ENCODE measurements around the gene DBET. TPM values are rescaled to one million over a fixed set of nuclear protein-coding genes. Genes with fewer than 3 reads are reported as not detected.
"Not testable (repeated sequence)": the region's sequence is repeated elsewhere in the genome, so short reads cannot be mapped to it uniquely, and the experiment has no call there.

Gene DBET
- total RNA-seq, 1 experiment from 2014 or later = not detected

- H3K4me3 ChIP-seq (ENCODE audit: low read depth, low read length); CTCF ChIA-PET; POLR2A ChIA-PET; H3K27me3 ChIP-seq (replicated peaks; ENCODE audit: control insufficient read depth, insufficient read depth, low read length); H3K27ac Mint-ChIP-seq (ENCODE audit: unreplicated experiment); BruUV-seq (replicated peaks); H3K36me3 Mint-ChIP-seq (ENCODE audit: insufficient read depth, unreplicated experiment); H3K4me3 Mint-ChIP-seq (ENCODE audit: unreplicated experiment); H3K27me3 Mint-ChIP-seq (ENCODE audit: insufficient read depth, unreplicated experiment); H3K36me3 ChIP-seq (ENCODE audit: control insufficient read depth, insufficient read depth, low read length); DNase-seq; intact Hi-C loops (cut with micrococcal nuclease; ENCODE audit: unreplicated experiment); H3K4me1 ChIP-seq; H3K9me3 ChIP-seq; H3K4me1 Mint-ChIP-seq (ENCODE audit: low read depth, unreplicated experiment); H3K9me3 Mint-ChIP-seq (ENCODE audit: unreplicated experiment): not testable (repeated sequence)
These were observed 37.2 kb downstream of the DBET start for GRCh38 chr4:190101525-190101924.

GRCh38 chr4:190106191-190106590, 41.9 kb downstream of the DBET start:
- H3K9me3 Mint-ChIP-seq (ENCODE audit: unreplicated experiment); H3K27me3 Mint-ChIP-seq (ENCODE audit: insufficient read depth, unreplicated experiment); H3K27ac Mint-ChIP-seq (ENCODE audit: unreplicated experiment); H3K36me3 Mint-ChIP-seq (ENCODE audit: insufficient read depth, unreplicated experiment); H3K36me3 ChIP-seq (ENCODE audit: control insufficient read depth, insufficient read depth, low read length); BruUV-seq (replicated peaks); intact Hi-C loops (cut with micrococcal nuclease; ENCODE audit: unreplicated experiment); H3K9me3 ChIP-seq; H3K4me1 ChIP-seq; H3K27me3 ChIP-seq (replicated peaks; ENCODE audit: control insufficient read depth, insufficient read depth, low read length); H3K4me3 ChIP-seq (ENCODE audit: low read depth, low read length); DNase-seq; CTCF ChIA-PET; POLR2A ChIA-PET; H3K4me1 Mint-ChIP-seq (ENCODE audit: low read depth, unreplicated experiment); H3K4me3 Mint-ChIP-seq (ENCODE audit: unreplicated experiment): not testable (repeated sequence)

- H3K36me3 Mint-ChIP-seq (ENCODE audit: insufficient read depth, unreplicated experiment); H3K4me3 ChIP-seq (ENCODE audit: low read depth, low read length); BruUV-seq (replicated peaks); H3K27me3 Mint-ChIP-seq (ENCODE audit: insufficient read depth, unreplicated experiment); H3K4me3 Mint-ChIP-seq (ENCODE audit: unreplicated experiment); POLR2A ChIA-PET; intact Hi-C loops (cut with micrococcal nuclease; ENCODE audit: unreplicated experiment); H3K36me3 ChIP-seq (ENCODE audit: control insufficient read depth, insufficient read depth, low read length); H3K9me3 Mint-ChIP-seq (ENCODE audit: unreplicated experiment); H3K27ac Mint-ChIP-seq (ENCODE audit: unreplicated experiment); H3K4me1 Mint-ChIP-seq (ENCODE audit: low read depth, unreplicated experiment); CTCF ChIA-PET; H3K9me3 ChIP-seq; H3K27me3 ChIP-seq (replicated peaks; ENCODE audit: control insufficient read depth, insufficient read depth, low read length); H3K4me1 ChIP-seq: not testable (repeated sequence)
- peak; percentile 1 to 27 for DNase-seq
These were observed 42.5 kb downstream of the DBET start for GRCh38 chr4:190106611-190107480.

DNA sequence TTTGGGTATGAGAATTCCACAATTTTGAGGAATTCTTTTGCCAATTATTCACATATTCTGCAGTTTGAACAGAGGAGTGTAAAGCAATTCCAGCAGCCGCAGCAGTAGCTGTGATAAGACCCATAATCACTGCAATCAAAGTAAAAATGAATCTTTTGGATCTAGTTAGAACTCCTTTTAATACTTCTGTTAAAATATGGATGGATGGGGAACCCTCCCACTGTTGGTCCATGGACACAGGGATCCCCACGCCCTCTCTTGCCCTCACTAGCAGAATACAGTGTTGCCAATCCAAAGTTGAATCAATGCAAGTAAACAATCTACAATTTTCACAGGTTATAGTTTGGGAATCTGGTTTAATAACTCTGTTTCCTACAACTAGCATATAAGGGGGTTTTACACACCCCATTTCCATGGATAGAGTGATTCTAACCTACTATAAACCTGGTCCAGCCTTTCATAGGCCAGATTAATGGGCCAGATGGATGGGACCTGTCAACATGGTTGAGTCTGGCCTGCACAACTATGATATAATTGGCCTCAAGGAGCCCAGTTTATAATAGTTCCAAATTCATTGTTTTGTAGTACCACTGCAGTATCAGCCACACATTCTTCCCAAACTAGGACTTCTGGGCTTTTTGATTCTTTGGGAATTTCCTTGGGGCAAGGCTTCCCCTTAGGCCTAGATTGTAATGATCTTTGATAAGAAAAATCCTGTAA, 43.6 kb downstream of the DBET start:
- CTCF ChIA-PET; H3K4me1 ChIP-seq; H3K27me3 ChIP-seq (replicated peaks; ENCODE audit: control insufficient read depth, insufficient read depth, low read length); H3K27ac Mint-ChIP-seq (ENCODE audit: unreplicated experiment); H3K4me3 Mint-ChIP-seq (ENCODE audit: unreplicated experiment); POLR2A ChIA-PET; H3K9me3 ChIP-seq; H3K36me3 ChIP-seq (ENCODE audit: control insufficient read depth, insufficient read depth, low read length); intact Hi-C loops (cut with micrococcal nuclease; ENCODE audit: unreplicated experiment); H3K27me3 Mint-ChIP-seq (ENCODE audit: insufficient read depth, unreplicated experiment); H3K4me3 ChIP-seq (ENCODE audit: low read depth, low read length); H3K9me3 Mint-ChIP-seq (ENCODE audit: unreplicated experiment); H3K4me1 Mint-ChIP-seq (ENCODE audit: low read depth, unreplicated experiment); BruUV-seq (replicated peaks); H3K36me3 Mint-ChIP-seq (ENCODE audit: insufficient read depth, unreplicated experiment): not testable (repeated sequence)
- DNase-seq = peak in 1 of 2 experiments; percentile 1

DNA sequence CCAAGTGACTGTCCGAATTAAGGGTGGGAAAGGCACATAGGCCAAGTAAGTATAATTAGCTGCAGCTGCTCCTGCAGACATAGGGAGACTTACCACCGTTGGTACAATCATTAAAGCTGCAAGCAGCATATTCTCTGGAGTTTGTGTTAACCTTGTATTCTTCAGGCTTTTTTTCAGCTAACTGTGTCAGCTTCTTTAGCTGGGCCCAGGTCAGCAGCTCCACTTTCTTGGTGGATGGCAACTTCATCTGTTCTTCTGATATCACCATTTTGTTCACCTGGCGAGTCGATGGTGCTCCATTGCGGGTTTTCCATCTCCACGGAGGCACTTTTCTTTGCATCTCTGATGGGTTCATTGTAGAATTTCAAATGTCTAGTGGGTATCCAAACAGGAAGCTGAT, 44.5 kb downstream of the DBET start:
- POLR2A ChIA-PET; BruUV-seq (replicated peaks); H3K9me3 ChIP-seq; H3K9me3 Mint-ChIP-seq (ENCODE audit: unreplicated experiment); H3K36me3 ChIP-seq (ENCODE audit: control insufficient read depth, insufficient read depth, low read length); H3K27me3 ChIP-seq (replicated peaks; ENCODE audit: control insufficient read depth, insufficient read depth, low read length); H3K4me3 ChIP-seq (ENCODE audit: low read depth, low read length); H3K4me3 Mint-ChIP-seq (ENCODE audit: unreplicated experiment); H3K27me3 Mint-ChIP-seq (ENCODE audit: insufficient read depth, unreplicated experiment); H3K27ac Mint-ChIP-seq (ENCODE audit: unreplicated experiment); H3K4me1 Mint-ChIP-seq (ENCODE audit: low read depth, unreplicated experiment); intact Hi-C loops (cut with micrococcal nuclease; ENCODE audit: unreplicated experiment); CTCF ChIA-PET; H3K36me3 Mint-ChIP-seq (ENCODE audit: insufficient read depth, unreplicated experiment); H3K4me1 ChIP-seq: not testable (repeated sequence)
- DNase-seq = peak; percentile 1 to 20

- H3K4me3 ChIP-seq (ENCODE audit: low read depth, low read length); BruUV-seq (replicated peaks); H3K27ac Mint-ChIP-seq (ENCODE audit: unreplicated experiment); POLR2A ChIA-PET; H3K4me1 ChIP-seq; DNase-seq; H3K36me3 Mint-ChIP-seq (ENCODE audit: insufficient read depth, unreplicated experiment); H3K4me3 Mint-ChIP-seq (ENCODE audit: unreplicated experiment); intact Hi-C loops (cut with micrococcal nuclease; ENCODE audit: unreplicated experiment); H3K27me3 Mint-ChIP-seq (ENCODE audit: insufficient read depth, unreplicated experiment); CTCF ChIA-PET; H3K9me3 Mint-ChIP-seq (ENCODE audit: unreplicated experiment); H3K27me3 ChIP-seq (replicated peaks; ENCODE audit: control insufficient read depth, insufficient read depth, low read length); H3K36me3 ChIP-seq (ENCODE audit: control insufficient read depth, insufficient read depth, low read length); H3K9me3 ChIP-seq; H3K4me1 Mint-ChIP-seq (ENCODE audit: low read depth, unreplicated experiment): not testable (repeated sequence)
These were observed 45.2 kb downstream of the DBET start for GRCh38 chr4:190109390-190110011.

- H3K27me3 ChIP-seq (replicated peaks; ENCODE audit: control insufficient read depth, insufficient read depth, low read length); POLR2A ChIA-PET; DNase-seq; intact Hi-C loops (cut with micrococcal nuclease; ENCODE audit: unreplicated experiment); H3K36me3 ChIP-seq (ENCODE audit: control insufficient read depth, insufficient read depth, low read length); H3K4me3 ChIP-seq (ENCODE audit: low read depth, low read length); H3K36me3 Mint-ChIP-seq (ENCODE audit: insufficient read depth, unreplicated experiment); H3K27ac Mint-ChIP-seq (ENCODE audit: unreplicated experiment); BruUV-seq (replicated peaks); H3K9me3 ChIP-seq; H3K9me3 Mint-ChIP-seq (ENCODE audit: unreplicated experiment); H3K4me1 ChIP-seq; H3K27me3 Mint-ChIP-seq (ENCODE audit: insufficient read depth, unreplicated experiment); H3K4me3 Mint-ChIP-seq (ENCODE audit: unreplicated experiment); H3K4me1 Mint-ChIP-seq (ENCODE audit: low read depth, unreplicated experiment); CTCF ChIA-PET: not testable (repeated sequence)
These were observed 45.7 kb downstream of the DBET start for GRCh38 chr4:190110033-190110432.
